Measurements from ENCODE around the gene TRIM66.
"Not testable (repeated sequence)": the region's sequence is repeated elsewhere in the genome, so short reads cannot be mapped to it uniquely, and the experiment has no call there.

The TRIM66 gene

DNA sequence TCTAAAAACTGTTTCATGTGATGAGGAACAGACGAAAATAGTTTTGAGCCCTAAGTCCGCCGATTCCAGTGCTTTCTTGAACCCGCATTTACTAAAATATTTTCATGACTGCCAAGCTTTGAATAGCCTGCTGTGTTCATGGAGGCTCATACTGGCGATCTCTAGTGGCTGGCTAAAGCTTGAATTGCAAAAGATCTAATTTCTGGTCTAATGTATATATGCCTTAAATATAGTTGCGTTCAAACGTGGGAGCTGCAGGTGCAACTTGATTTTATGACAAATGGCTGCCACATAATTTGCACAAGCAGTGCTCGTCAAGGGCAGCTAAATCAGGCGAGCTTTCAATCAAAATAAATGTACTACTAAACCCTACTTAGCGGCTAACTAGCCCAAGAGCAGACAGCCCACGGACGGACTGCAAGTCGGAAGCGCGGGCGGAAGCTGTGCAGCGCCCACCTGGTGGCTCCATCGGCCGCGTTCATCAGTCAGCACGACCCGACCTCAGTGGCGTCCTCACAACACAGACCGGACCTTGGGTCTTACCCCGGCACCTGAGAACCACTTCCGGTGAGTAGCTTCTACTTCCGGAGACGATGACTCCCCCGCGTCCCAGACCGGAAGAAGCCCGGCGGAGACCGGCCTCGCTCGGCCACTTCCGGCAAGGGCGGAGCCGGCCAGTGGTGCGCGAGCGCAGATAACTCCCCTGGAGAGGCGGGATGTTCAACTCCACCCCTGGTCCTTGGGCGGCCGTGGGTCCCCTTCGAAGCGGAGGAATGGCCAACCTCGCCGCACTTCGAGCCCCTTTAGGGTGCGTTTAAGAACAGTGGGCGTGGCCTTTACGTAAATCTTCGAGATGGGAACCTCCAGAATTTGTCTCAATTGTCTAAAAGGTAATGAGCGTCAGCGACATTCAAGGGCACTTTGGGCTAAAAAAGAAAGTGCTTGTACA, 6.2 kb upstream of the TRIM66 start:
- DNase-seq = peak; percentile 62

DNA sequence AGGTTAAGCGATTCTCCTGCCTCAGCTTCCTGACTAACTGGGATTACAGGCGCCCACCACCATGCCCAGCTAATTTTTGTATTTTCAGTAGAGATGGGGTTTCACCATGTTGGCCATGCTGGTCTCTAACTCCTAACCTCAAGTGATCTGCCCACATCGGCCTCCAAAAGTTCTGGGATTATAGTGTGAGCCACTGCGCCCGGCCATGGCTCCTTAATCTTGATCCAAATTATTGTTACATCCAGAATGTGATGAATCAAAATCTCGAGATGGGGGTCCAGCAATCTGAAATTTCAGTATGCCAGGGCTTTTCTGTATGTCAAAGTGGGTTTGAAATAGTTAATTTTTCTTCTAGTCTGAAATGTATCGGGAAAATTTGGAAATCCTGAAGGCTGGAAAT, 3.9 kb upstream of the TRIM66 start:
- DNase-seq = no peak

DNA sequence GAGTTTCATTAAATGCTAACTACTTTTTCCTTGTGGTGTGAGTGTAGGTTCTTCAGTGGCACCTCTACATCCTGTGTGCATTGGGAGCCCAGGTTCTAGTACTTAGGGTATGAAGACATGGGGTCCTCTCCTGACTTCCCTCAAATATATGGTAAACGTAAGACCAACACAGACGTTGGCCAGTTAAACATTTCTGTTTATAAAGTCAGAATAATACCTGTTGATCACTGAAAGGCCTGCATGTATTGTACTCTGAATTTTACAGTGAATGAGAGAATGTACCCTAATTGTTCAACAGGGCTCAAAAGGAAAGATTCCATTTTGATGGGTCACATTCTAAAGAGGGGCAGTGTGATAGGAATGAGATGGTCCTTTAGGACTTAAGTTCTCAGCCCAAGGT, 3.4 kb upstream of the TRIM66 start:
- DNase-seq = no peak

DNA sequence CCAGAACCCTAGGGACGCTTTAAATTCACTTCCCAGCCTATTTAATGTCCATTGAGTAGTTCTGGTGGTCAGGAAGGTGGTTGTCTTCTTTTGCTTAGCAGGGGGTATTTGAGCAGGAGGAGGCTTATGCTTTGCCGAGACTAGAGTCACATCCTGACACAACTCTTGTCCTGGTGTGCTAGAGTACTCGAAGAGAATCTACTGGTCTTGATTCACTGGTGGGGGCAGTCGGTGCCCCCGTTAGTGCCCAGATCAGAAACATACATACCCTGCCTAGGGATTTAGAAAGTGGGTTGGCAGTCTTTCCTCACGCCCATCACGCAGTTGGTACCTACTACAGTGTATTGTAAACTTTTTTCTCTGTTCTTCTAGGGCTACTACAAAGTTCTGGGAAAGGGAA, 2.8 kb upstream of the TRIM66 start:
- DNase-seq = no peak

- no peak for DNase-seq
These were observed 2.3 kb upstream of the TRIM66 start for GRCh38 chr11:8684600-8685290.

DNA sequence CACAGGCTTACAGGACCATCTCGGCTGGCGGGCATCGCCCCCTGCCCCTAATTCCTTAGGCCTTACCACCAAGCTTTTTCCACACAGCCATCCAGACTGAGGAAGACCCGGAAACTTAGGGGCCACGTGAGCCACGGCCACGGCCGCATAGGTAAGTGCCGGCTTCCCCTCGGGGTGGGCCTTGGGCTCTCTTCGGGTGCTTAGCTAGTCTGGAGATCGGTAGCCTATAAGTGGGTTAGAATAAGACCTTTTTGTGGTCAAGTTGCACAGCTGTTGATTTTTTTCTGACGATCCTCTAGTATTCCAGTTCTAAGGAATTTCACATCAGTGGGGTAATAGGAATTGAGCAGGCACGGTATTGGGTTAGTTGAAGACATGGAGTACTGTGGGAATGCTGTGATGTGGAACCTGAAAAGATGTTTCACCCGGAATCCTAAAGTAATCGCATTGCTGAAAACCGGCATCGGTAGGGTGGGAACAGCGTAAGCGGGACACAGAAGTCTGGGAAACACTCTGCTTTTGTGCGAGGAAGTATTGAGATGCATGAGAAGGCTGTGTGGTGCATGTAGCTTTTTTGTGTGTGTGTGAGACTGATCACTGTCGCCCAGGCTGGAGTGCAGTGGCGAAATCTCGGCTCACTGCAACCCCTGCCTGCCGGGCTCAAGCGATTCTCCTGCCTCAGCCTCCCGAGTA, 796 bp upstream of the TRIM66 start:
- DNase-seq = no peak

DNA sequence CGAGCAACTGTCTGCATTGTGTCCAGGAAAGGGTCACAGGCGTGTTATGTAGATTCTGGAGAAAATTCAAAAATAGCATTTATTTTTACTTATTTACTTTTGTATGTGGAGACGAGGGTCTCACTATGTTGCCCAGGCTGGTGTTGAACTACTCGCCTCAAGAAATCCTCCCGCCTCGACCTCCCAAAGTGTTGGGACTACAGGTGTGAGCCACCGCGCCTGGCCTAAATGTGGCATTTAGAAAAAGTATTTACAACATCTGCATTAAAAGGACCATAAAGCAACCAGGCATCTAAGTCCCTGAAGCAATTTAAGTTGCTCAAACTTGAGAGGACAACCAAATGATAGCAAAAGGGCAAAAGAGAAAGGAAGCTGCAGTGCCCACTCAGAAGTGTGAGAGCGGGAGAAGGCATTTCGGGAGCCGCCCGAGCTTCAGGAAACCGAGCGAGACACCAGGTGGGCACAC, 595 bp downstream of the TRIM66 start:
- DNase-seq = no peak

DNA sequence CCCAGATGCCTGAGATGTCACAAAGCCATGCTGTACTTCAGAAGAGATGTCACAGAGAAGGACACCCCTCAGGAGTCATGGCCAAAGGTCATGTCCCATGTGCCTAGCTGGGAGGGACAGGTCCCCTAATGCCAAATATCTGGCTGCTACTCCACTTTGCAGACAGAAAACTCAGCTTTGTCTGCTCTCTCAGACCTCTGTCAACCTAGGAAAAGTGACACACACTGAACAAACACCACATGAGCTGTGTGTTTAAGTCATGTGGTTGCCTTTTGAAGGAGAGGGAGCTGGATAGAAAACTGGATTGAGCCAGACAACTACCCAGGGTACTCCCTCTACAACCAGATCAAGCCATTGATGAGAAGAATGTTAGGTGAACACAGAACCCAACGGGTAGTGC, 3.5 kb downstream of the TRIM66 start:
- no peak for DNase-seq

- no peak for DNase-seq
These were observed 6.0 kb downstream of the TRIM66 start for GRCh38 chr11:8676458-8676857.

DNA sequence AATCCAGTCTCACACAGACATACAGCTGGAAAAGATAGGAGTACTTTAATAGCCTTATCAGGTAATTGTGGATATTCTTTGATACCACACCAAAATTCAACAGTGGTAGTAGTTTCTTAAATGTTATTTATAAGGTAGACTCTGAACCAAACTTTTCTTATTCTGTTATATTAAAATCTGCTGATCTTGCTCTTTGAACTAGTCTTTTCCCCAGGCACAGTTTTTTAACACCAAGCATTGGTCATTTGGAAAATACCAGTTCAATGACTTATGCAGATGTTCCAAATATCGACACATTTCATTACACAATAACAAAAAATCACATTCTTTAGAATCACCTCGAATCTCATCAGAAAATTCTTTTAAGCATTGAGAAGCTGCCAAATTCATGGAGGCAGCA, 7.6 kb downstream of the TRIM66 start:
- no peak for DNase-seq

DNA sequence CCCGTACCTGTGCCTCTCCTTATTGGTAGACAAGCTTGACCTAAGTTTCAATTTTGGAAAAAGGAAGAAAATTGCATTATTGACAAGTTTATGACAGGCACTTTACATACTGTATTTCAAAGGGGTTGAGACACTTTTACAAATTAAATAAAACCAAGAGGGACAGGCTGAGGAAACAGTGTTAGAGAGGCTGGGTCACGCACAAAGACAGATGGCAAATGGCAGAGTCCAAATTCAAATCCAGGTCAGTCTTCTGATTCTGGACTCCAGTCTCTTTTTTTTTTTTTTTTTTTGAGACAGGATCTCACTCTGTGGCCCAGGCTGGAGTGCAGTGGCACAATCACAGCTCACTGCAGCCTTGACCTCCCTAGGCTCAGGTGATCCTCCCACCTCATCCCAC, 10.1 kb downstream of the TRIM66 start:
- DNase-seq = no peak

- no peak for DNase-seq
These were observed 10.8 kb downstream of the TRIM66 start for GRCh38 chr11:8671651-8672062.

- DNase-seq = no peak
These were observed 11.3 kb downstream of the TRIM66 start for GRCh38 chr11:8671193-8671612.

DNA sequence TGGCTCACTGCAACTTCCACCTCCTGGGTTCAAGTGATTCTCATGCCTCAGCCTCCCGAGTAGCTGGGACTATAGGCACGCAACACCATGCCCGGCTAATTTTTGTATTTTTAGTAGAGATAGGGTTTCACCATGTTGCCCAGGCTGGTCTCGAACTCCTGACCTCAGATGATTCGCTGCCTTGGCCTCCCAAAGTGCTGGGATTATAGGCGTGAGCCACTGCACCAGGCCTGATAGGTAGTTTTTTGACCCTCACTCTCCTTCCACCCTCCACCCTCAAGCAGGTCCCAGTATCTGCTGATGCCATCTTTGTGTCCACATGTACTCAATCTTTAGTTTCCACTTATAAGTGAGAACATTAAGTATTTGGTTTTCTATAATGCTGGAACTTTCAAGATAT, 12.4 kb downstream of the TRIM66 start:
- not testable (repeated sequence) for DNase-seq

GRCh38 chr11:8665222-8665621, 17.2 kb downstream of the TRIM66 start:
- DNase-seq = no peak

- DNase-seq = no peak
These were observed 21.3 kb downstream of the TRIM66 start for GRCh38 chr11:8661001-8661795.

DNA sequence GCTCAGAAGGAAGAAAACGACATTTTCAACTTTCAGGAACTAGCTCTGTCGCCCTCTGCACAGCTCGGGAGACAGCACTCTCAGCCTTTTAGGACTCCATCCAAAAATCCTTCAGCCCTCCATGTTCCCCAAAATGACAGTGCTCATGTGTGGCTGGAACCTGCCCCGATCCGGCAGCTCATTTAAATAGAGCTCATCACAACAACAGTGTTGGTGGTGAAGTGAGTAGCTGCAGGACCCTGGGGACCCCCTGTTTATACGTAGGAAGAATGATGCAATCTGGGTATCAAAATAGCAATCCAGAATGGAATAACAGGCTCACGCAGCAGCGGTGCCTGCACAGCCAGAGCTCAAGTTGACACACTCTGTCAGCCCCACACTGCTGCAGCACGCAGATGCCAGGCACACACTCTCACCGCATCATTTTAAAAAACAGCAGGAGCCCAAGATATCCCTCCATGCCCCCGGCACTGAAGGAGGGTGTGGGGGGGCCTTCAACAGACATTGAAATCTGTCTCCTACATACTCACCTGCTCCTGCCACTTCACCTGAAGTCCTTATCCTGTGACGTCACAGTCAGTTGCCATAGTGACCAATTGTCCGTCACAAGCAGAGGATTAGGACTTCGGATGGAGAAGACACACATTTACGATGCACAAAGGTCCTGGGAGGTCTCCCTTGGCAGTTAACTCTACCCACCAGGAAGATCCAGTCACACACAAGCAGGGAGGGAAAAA, 24.0 kb downstream of the TRIM66 start:
- DNase-seq = no peak

GRCh38 chr11:8656291-8656690, 26.2 kb downstream of the TRIM66 start:
- DNase-seq = no peak

- no peak for DNase-seq
These were observed 28.0 kb downstream of the TRIM66 start for GRCh38 chr11:8654503-8654902.

DNA sequence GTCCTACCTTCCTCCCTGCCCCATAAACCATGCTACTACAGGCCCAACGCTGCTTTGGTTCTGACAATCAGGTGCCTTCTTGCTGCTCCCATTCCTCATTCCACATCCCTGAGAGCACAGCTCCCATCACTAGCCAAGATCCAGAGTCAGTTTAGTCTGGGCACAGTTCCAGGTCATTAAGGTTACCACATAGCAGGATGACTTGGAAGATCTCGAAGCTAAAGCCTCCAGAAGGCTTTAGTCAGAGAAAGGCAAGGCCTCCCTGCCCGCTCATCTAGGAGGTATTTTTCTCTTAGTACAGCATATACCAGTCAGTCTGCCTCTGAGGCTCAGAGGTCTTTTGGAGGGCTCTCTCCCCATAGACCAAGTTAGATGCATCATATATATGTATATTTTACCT, 30.3 kb downstream of the TRIM66 start:
- DNase-seq = no peak

DNA sequence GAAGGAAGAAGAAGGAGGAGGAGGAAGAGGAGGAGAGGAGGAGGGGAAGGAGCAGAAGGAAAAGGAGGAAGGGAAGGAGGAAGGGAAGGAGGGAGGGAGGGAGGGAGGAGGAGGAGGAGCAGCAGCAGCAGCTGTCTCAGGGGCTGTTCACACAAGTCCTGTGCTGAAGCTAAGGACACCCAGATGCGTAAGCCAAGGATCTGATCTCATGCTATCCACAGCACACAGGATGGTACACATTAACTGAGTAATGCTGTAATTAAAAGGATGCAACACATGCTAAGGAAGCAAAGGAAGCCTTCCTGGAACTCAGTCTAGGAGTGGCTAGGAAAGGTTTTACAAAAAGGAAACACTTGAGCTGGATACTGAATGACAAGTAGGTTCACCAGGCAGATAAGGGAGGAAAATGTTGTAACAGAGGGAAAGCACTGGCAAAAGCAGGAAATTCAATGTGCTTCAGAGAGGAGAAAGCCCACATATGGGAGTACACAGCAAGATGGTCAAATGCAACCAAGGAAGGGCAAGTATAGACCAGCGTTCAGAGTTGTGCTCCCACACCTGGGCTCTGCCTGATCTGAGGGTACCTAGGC, 32.0 kb downstream of the TRIM66 start:
- DNase-seq = no peak

DNA sequence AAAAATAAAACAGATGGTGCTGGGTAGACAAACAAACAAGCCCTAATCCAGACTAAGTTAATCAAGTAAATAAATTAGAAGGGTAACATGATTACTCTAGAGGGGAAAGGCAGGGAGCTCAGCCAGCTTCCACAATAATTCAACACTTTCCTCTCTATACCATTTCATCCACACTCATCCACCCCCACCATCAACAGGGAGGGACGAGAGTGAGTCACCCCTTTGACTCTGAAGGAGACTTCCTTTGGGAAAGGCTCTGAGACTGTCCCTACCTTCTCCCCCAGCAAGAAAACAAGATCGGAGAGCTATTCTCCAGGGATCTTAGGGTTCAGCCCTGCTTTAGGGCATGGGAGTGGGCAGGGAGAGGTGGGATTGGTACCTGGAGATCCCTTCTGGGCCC, 33.1 kb downstream of the TRIM66 start:
- DNase-seq = no peak

Data from activated T-cell treated with anti-CD3 and anti-CD28 coated beads for 4 hours (primary cell).